Neutrophil (primary cell): ENCODE results near the gene CCDC50.

Experiments
- H3K27ac ChIP-seq: fragments of 200-600 bp; sonication (generic); 2 replicates; pipeline ENCODE4 v1.5.1; 2016; ENCODE audit warnings: mild to moderate bottlenecking, moderate library complexity
- H3K27me3 ChIP-seq: fragments of 200-600 bp; sonication (generic); 2 replicates; pipeline ENCODE4 v1.6.0; 2016; ENCODE audit warnings: mild to moderate bottlenecking
- H3K36me3 ChIP-seq: fragments of 200-600 bp; sonication (generic); 2 replicates; pipeline ENCODE4 v1.5.1; 2017
- H3K4me1 ChIP-seq, 2 experiments: fragments of 200-600 bp in 1 of 2; sonication (generic) in 1 of 2; 1 replicate in 1 of 2; 2 replicates in 1 of 2; pipeline versions ENCODE4 v1.5.1 to v1.6.1; 2013 to 2016; ENCODE audit warnings: low read depth in 1 of 2, low read length in 1 of 2, mild to moderate bottlenecking in 1 of 2, moderate library complexity in 1 of 2; ENCODE audit not compliant: control insufficient read depth in 1 of 2, insufficient read depth in 1 of 2
- H3K4me3 ChIP-seq, 2 experiments: fragments of 200-600 bp in 1 of 2; sonication (generic) in 1 of 2; 1 replicate in 1 of 2; 2 replicates in 1 of 2; pipeline ENCODE4 v1.5.1; 2013 to 2016; ENCODE audit warnings: low read depth in 1 of 2, low read length in 1 of 2, mild to moderate bottlenecking in 1 of 2, moderate library complexity in 1 of 2
- H3K9me3 ChIP-seq: fragments of 200-600 bp; sonication (generic); 2 replicates; pipeline ENCODE4 v1.5.1; 2016
- CTCF ChIP-seq: fragments of 200-600 bp; sonication (generic); IDR thresholded peaks from 2 replicates; pipeline ENCODE4 v1.5.1; 2016; ENCODE audit warnings: antibody characterized with exemption

Gene CCDC50

GRCh38 chr3:191399918-191400317 lies 70.7 kb downstream of the CCDC50 start:
- Histone ChIP-seq H3K4me3 (no peak overlapping the region), H3K4me1 (no peaks in the 10 kb centered on the region), H3K9me3 (no peaks in the 10 kb centered on the region), H3K27me3 (no peaks in the 10 kb centered on the region), H3K36me3 (no peaks in the 10 kb centered on the region), H3K27ac (no peak overlapping the region)
- no peak for TF ChIP-seq CTCF

GRCh38 chr3:191401775-191402357 lies 72.7 kb downstream of the CCDC50 start:
- H3K4me3 ChIP-seq: no peak overlapping the region
- no peak for TF ChIP-seq CTCF
- no peaks in the 10 kb centered on the region for H3K9me3 ChIP-seq
- H3K36me3 ChIP-seq: no peaks in the 10 kb centered on the region
- H3K27ac ChIP-seq: no peak overlapping the region
- no peaks in the 10 kb centered on the region for H3K27me3 ChIP-seq
- no peaks in the 10 kb centered on the region for H3K4me1 ChIP-seq

- Histone ChIP-seq H3K27ac (no peak overlapping the region), H3K4me1 (no peaks in the 10 kb centered on the region), H3K9me3 (no peaks in the 10 kb centered on the region), H3K36me3 (no peaks in the 10 kb centered on the region), H3K27me3 (no peaks in the 10 kb centered on the region), H3K4me3 (no peak overlapping the region)
- no peak for TF ChIP-seq CTCF
Measured at GRCh38 chr3:191409791-191410359, 80.7 kb downstream of the CCDC50 start.

- no peak overlapping the region for H3K4me3 ChIP-seq
- H3K27me3 ChIP-seq: no peaks in the 10 kb centered on the region
- H3K27ac ChIP-seq: no peak overlapping the region
- H3K36me3 ChIP-seq: no peaks in the 10 kb centered on the region
- TF ChIP-seq CTCF: no peak
- no peaks in the 10 kb centered on the region for H3K4me1 ChIP-seq
- H3K9me3 ChIP-seq: no peaks in the 10 kb centered on the region
Measured at GRCh38 chr3:191412759-191413158, 83.6 kb downstream of the CCDC50 start.

GRCh38 chr3:191414286-191414685 lies 85.1 kb downstream of the CCDC50 start:
- Histone ChIP-seq H3K9me3 (no peaks in the 10 kb centered on the region), H3K36me3 (no peaks in the 10 kb centered on the region), H3K4me3 (no peak overlapping the region), H3K4me1 (no peaks in the 10 kb centered on the region), H3K27me3 (no peaks in the 10 kb centered on the region), H3K27ac (no peak overlapping the region)
- no peak for TF ChIP-seq CTCF
